Panc1 (cell line): Measurements from ENCODE around the gene PMPCA. TPM values are rescaled to one million over a fixed set of nuclear protein-coding genes. Genes with fewer than 3 reads are reported as not detected.

Source experiments
- ATAC-seq: fragments of 200-7000 bp; cut with Tn5 transposase; 2 replicates; pipeline ENCODE4 v1.9.1; 2020; ENCODE audit warnings: mild to moderate bottlenecking, moderate library complexity
- BruUV-seq: library from RNA; stranded (reverse); fragments of 400-500 nt; replicated peaks from 2 replicates; lab custom pipeline; 2021; lab: Mats Ljungman, UMichigan
- CTCF ChIA-PET: fragments of 300-600 bp; sonication (Branson Sonifier 250); formaldehyde crosslinking; loops from one replicate; lab custom pipeline; 2022; ENCODE audit warnings: antibody characterized with exemption; lab: Charles Lee
- POLR2A ChIA-PET: fragments of 300-600 bp; sonication (Branson Sonifier 250); formaldehyde crosslinking; loops from one replicate; lab custom pipeline; 2022; ENCODE audit warnings: antibody characterized with exemption; lab: Charles Lee
- DNase-seq: peaks from one replicate; pipeline ENCODE4 v3.0.0-alpha.2; 2010; ENCODE audit warnings: low read depth, low spot score
- H3K27ac ChIP-seq: 2 replicates; pipeline ENCODE4 v1.5.1; 2011; ENCODE audit warnings: mild to moderate bottlenecking, low read length, inconsistent platforms
- H3K27me3 ChIP-seq: fragments of 200-500 bp; sonication (Bioruptor generic); 2 replicates; pipeline ENCODE4 v1.6.0; 2014; ENCODE audit warnings: low read length, inconsistent platforms; ENCODE audit not compliant: control insufficient read depth, insufficient read depth
- H3K36me3 ChIP-seq: fragments of 200-500 bp; sonication (Bioruptor generic); 2 replicates; pipeline ENCODE4 v1.5.1; 2014; ENCODE audit warnings: inconsistent platforms, mild to moderate bottlenecking, low read length, moderate library complexity; ENCODE audit not compliant: control insufficient read depth, insufficient read depth
- H3K4me1 ChIP-seq: 2 replicates; pipeline ENCODE4 v1.5.1; 2011; ENCODE audit warnings: inconsistent platforms, mild to moderate bottlenecking, low read length, moderate library complexity; ENCODE audit not compliant: control insufficient read depth, insufficient read depth
- H3K4me3 ChIP-seq, 2 experiments: 2 replicates each; pipeline ENCODE4 v1.5.1; 2011 to 2012; ENCODE audit warnings: low read depth in 2 of 2, low read length in 2 of 2, mild to moderate bottlenecking in 2 of 2, inconsistent platforms in 1 of 2, moderate library complexity in 1 of 2
- H3K9me3 ChIP-seq: fragments of 200-500 bp; sonication (Bioruptor generic); 2 replicates; pipeline ENCODE4 v1.5.1; 2014; ENCODE audit warnings: low read depth, mild to moderate bottlenecking, inconsistent platforms, low read length, moderate library complexity; ENCODE audit not compliant: control insufficient read depth, insufficient read depth
- CTCF ChIP-seq: fragments of 450-650 bp; IDR thresholded peaks from 2 replicates; pipeline ENCODE4 v1.5.1; 2017; ENCODE audit warnings: mild to moderate bottlenecking
- POLR2AphosphoS5 ChIP-seq: IDR thresholded peaks from 2 replicates; pipeline ENCODE4 v1.6.1; 2012; ENCODE audit warnings: mild to moderate bottlenecking, low read depth, low read length, moderate library complexity
- REST ChIP-seq, 2 experiments: IDR thresholded peaks; 2 replicates each; pipeline ENCODE4 v1.6.1; 2011 to 2012; ENCODE audit warnings: low read depth in 2 of 2, control low read depth in 1 of 2, low read length in 1 of 2, mild to moderate bottlenecking in 1 of 2, moderate library complexity in 1 of 2; ENCODE audit not compliant: insufficient read depth in 1 of 2
- SIN3A ChIP-seq: IDR thresholded peaks from 2 replicates; pipeline ENCODE4 v1.6.1; 2012; ENCODE audit warnings: low read depth, mild to moderate bottlenecking, low read length, moderate library complexity, borderline replicate concordance; ENCODE audit not compliant: insufficient read depth
- TCF7L2 ChIP-seq: IDR thresholded peaks from 2 replicates; pipeline ENCODE4 v1.6.1; 2011; ENCODE audit warnings: mild to moderate bottlenecking, low read depth, low read length, inconsistent platforms
- in situ Hi-C: cut with HindIII; loops from 2 replicates; pipeline ENCODE4 v1.10.0; 2016; ENCODE audit warnings: low sequenced_read_pairs, low pct_unique_long_range_greater_than_20kb
- intact Hi-C: fragments of 100-400 bp; cut with micrococcal nuclease; formaldehyde crosslinking; loops from one replicate; pipeline ENCODE4 v1.10.0; 2022; ENCODE audit not compliant: unreplicated experiment
- total RNA-seq: library from RNA; stranded (reverse); gene quantifications from one replicate; pipeline ENCODE4 v1.2.1, GENCODE V29; 2021; ENCODE audit not compliant: unreplicated experiment

PMPCA gene
- total RNA-seq, 1 experiment from 2014 or later = 60.9 TPM

GRCh38 chr9:136465500-136466154, 55.2 kb downstream of the PMPCA start:
- Histone ChIP-seq H3K27ac (no peak overlapping the region), H3K4me3 (no peak overlapping the region), H3K27me3 (no peaks in the 10 kb centered on the region), H3K4me1 (no peaks in the 10 kb centered on the region), H3K9me3 (no peaks in the 10 kb centered on the region), H3K36me3 (peaks cover 16% of the 10 kb centered on the region)
- intact Hi-C loops = no loop called here
- no peak for TF ChIP-seq SIN3A
- TF ChIP-seq TCF7L2 = no peak
- no peak for TF ChIP-seq CTCF
- TF ChIP-seq REST (IDR thresholded peaks at IDR 0.05; ENCODE audit: insufficient read depth in 1 of 2, low read depth in 2 of 2, low read length in 1 of 2) = no peak
- no peak for TF ChIP-seq POLR2AphosphoS5
- ChIA-PET CTCF (no interaction called here), POLR2A (no interaction called here)
- no TSS peak for BruUV-seq
- DNase-seq = no peak
- no peak for ATAC-seq
- in situ Hi-C loops = no loop called here

- CTCF ChIA-PET = no interaction called here
These were observed 55.7 kb downstream of the PMPCA start for GRCh38 chr9:136466155-136466541.

More at GRCh38 chr9:136466155-136466541, 55.7 kb downstream of the PMPCA start:
- peaks cover 16% of the 10 kb centered on the region for H3K36me3 ChIP-seq
- intact Hi-C loops = no loop called here
- POLR2A ChIA-PET = no interaction called here
- TF ChIP-seq POLR2AphosphoS5 (no peak), CTCF (no peak), SIN3A (no peak), TCF7L2 (no peak), REST (IDR thresholded peaks at IDR 0.05; ENCODE audit: insufficient read depth in 1 of 2, low read depth in 2 of 2, low read length in 1 of 2) (no peak)
- BruUV-seq = no TSS peak
- H3K4me1 ChIP-seq = no peaks in the 10 kb centered on the region
- DNase-seq (no peak), ATAC-seq (no peak)
- in situ Hi-C loops = no loop called here
- H3K9me3 ChIP-seq = no peaks in the 10 kb centered on the region
- H3K4me3 ChIP-seq = no peak overlapping the region
- H3K27ac ChIP-seq = no peak overlapping the region
- no peaks in the 10 kb centered on the region for H3K27me3 ChIP-seq
